ENCODE results near the gene ZC3H7B. TPM values are rescaled to one million over a fixed set of nuclear protein-coding genes. Genes with fewer than 3 reads are reported as not detected.

Gene ZC3H7B
- polyA plus RNA-seq, 3 donors: 0.31 to 15.7 (median 0.49) TPM

DNA sequence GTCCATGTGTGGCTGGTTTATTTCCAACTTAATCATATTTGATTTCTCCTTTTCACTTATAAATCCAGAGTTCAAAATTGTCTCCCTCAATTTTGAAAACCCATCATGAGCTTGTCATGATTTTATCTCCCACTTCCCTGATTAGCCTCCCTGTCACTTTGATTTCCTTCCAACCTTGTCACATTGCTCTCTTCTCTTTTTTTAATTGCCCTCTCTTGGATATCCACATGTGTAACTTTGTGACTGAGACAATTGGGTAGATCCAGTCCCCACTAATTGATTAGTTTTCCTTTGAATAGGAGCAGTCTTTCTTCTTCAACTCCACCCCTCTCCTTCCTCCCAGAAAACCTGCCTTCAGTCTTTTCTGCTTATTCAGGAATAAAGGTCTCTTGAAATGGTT lies 82.8 kb downstream of the ZC3H7B start:
- no peaks in the 10 kb centered on the region for H3K27me3 ChIP-seq (ENCODE audit: control insufficient read depth in 2 of 2, insufficient read depth in 2 of 2, low read length in 2 of 2)
- TF ChIP-seq, protein P1, sequence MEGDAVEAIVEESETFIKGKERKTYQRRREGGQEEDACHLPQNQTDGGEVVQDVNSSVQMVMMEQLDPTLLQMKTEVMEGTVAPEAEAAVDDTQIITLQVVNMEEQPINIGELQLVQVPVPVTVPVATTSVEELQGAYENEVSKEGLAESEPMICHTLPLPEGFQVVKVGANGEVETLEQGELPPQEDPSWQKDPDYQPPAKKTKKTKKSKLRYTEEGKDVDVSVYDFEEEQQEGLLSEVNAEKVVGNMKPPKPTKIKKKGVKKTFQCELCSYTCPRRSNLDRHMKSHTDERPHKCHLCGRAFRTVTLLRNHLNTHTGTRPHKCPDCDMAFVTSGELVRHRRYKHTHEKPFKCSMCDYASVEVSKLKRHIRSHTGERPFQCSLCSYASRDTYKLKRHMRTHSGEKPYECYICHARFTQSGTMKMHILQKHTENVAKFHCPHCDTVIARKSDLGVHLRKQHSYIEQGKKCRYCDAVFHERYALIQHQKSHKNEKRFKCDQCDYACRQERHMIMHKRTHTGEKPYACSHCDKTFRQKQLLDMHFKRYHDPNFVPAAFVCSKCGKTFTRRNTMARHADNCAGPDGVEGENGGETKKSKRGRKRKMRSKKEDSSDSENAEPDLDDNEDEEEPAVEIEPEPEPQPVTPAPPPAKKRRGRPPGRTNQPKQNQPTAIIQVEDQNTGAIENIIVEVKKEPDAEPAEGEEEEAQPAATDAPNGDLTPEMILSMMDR (IDR thresholded peaks at IDR 0.05): no peak
- DNase-seq: no peak
- intact Hi-C loops (cut with micrococcal nuclease): loop anchor here (5.0 to 10.0 kb wide), 2 partner anchors 61 to 97 kb away; partner anchors contain the start of genes TOB2 (in 2 of the 2) and RANGAP1 (in 1 of the 2)
- no peak overlapping the region for H3K27ac ChIP-seq (ENCODE audit: low read depth in 1 of 2, low read length in 2 of 2)
- H3K4me1 Mint-ChIP-seq: peaks cover 16% of the 10 kb centered on the region
- peaks cover 12 to 18% of the 10 kb centered on the region in 2 donors for H3K4me1 ChIP-seq (ENCODE audit: control insufficient read depth in 1 of 2, insufficient read depth in 2 of 2, low read length in 2 of 2)
- no peaks in the 10 kb centered on the region for H4K20me1 ChIP-seq (ENCODE audit: insufficient read depth, low read length)
- H3K4me3 Mint-ChIP-seq: no peak overlapping the region
- H3K36me3 ChIP-seq (replicated peaks in 1 of 2; ENCODE audit: control insufficient read depth in 1 of 2, insufficient read depth in 2 of 2, low read length in 2 of 2): no peaks in the 10 kb centered on the region
- H3K27ac Mint-ChIP-seq: no peak overlapping the region
- H3K4me3 ChIP-seq (replicated peaks in 1 of 3; ENCODE audit: low read depth in 2 of 3, low read length in 3 of 3): no peak overlapping the region
- no peak overlapping the region for H3K4me2 ChIP-seq (replicated peaks; ENCODE audit: extremely low read depth, low read length, poor library complexity, severe bottlenecking)
- H3K79me2 ChIP-seq (ENCODE audit: insufficient read depth, low read length): no peaks in the 10 kb centered on the region
- peaks cover 2 to 4% (median 3%) of the 10 kb centered on the region in 3 donors for H3K27me3 Mint-ChIP-seq (ENCODE audit: low read depth in 3 of 3)
- no peaks in the 10 kb centered on the region for H3K9me3 ChIP-seq (replicated peaks in 1 of 2; ENCODE audit: control insufficient read depth in 1 of 2, insufficient read depth in 1 of 2, low read length in 2 of 2)
- no peak overlapping the region for H2AFZ ChIP-seq (ENCODE audit: insufficient read depth, low read depth, low read length, poor library complexity, severe bottlenecking)
- peaks cover 5 to 14% of the 10 kb centered on the region in 2 donors for H3K36me3 Mint-ChIP-seq
- no peak overlapping the region for H3K9ac ChIP-seq (ENCODE audit: insufficient read depth, low read length, poor library complexity, severe bottlenecking)
- peaks cover 0 to 2% (median 0%) of the 10 kb centered on the region in 7 donors for H3K9me3 Mint-ChIP-seq

DNA sequence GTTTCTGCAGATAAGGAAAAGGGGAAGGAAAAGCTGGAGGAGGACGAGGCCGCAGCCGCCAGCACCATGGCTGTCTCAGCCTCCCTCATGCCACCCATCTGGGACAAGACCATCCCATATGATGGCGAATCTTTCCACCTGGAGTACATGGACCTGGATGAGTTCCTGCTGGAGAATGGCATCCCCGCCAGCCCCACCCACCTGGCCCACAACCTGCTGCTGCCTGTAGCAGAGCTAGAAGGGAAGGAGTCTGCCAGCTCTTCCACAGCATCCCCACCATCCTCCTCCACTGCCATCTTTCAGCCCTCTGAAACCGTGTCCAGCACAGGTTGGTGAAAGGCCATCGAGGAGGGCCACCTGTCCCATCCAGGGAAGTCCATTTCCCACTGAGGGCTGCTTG lies 86.0 kb downstream of the ZC3H7B start:
- Histone ChIP-seq H2AFZ (ENCODE audit: insufficient read depth, low read depth, low read length, poor library complexity, severe bottlenecking) (no peak overlapping the region), H3K9ac (ENCODE audit: insufficient read depth, low read length, poor library complexity, severe bottlenecking) (peak overlapping the region; percentile 1), H3K79me2 (ENCODE audit: insufficient read depth, low read length) (no peaks in the 10 kb centered on the region), H4K20me1 (ENCODE audit: insufficient read depth, low read length) (no peaks in the 10 kb centered on the region), H3K9me3 (replicated peaks in 1 of 2; ENCODE audit: control insufficient read depth in 1 of 2, insufficient read depth in 1 of 2, low read length in 2 of 2) (no peaks in the 10 kb centered on the region), H3K27me3 (ENCODE audit: control insufficient read depth in 2 of 2, insufficient read depth in 2 of 2, low read length in 2 of 2) (no peaks in the 10 kb centered on the region), H3K27ac (ENCODE audit: low read depth in 1 of 2, low read length in 2 of 2) (no peak overlapping the region), H3K4me1 (ENCODE audit: control insufficient read depth in 1 of 2, insufficient read depth in 2 of 2, low read length in 2 of 2) (peaks cover 5 to 6% of the 10 kb centered on the region in 2 donors), H3K36me3 (replicated peaks in 1 of 2; ENCODE audit: control insufficient read depth in 1 of 2, insufficient read depth in 2 of 2, low read length in 2 of 2) (no peaks in the 10 kb centered on the region), H3K4me2 (replicated peaks; ENCODE audit: extremely low read depth, low read length, poor library complexity, severe bottlenecking) (no peak overlapping the region), H3K4me3 (replicated peaks in 1 of 3; ENCODE audit: low read depth in 2 of 3, low read length in 3 of 3) (no peak overlapping the region)
- TF ChIP-seq, protein P1 (IDR thresholded peaks at IDR 0.05): no peak
- H3K4me1 Mint-ChIP-seq: peaks cover 8% of the 10 kb centered on the region
- H3K36me3 Mint-ChIP-seq: peaks cover 9 to 18% of the 10 kb centered on the region in 2 donors
- intact Hi-C loops (cut with micrococcal nuclease): loop anchor here (10.0 kb wide), 1 partner anchor 57 kb away; the partner anchor contains the start of gene TOB2 (in 2 of the 2)
- 38% methylated on average over 1 of the region's 7 CpGs for WGBS (ENCODE audit: insufficient coverage)
- DNase-seq: no peak
- peaks cover 0 to 3% (median 0%) of the 10 kb centered on the region in 3 donors for H3K27me3 Mint-ChIP-seq (ENCODE audit: low read depth in 3 of 3)
- H3K9me3 Mint-ChIP-seq: no peaks in the 10 kb centered on the region
- H3K4me3 Mint-ChIP-seq: no peak overlapping the region
- no peak overlapping the region for H3K27ac Mint-ChIP-seq

Data from CD14-positive monocyte (primary cell).